Activated T-cell treated with anti-CD3 and anti-CD28 coated beads for 24 hours (primary cell): ENCODE data around the gene AK2.
"Not testable (repeated sequence)": the region's sequence is repeated elsewhere in the genome, so short reads cannot be mapped to it uniquely, and the experiment has no call there.

Source experiments
- DNase-seq: peaks from one replicate; pipeline ENCODE4 v3.0.0-alpha.2; 2020; ENCODE audit warnings: low read depth

The AK2 gene

DNA sequence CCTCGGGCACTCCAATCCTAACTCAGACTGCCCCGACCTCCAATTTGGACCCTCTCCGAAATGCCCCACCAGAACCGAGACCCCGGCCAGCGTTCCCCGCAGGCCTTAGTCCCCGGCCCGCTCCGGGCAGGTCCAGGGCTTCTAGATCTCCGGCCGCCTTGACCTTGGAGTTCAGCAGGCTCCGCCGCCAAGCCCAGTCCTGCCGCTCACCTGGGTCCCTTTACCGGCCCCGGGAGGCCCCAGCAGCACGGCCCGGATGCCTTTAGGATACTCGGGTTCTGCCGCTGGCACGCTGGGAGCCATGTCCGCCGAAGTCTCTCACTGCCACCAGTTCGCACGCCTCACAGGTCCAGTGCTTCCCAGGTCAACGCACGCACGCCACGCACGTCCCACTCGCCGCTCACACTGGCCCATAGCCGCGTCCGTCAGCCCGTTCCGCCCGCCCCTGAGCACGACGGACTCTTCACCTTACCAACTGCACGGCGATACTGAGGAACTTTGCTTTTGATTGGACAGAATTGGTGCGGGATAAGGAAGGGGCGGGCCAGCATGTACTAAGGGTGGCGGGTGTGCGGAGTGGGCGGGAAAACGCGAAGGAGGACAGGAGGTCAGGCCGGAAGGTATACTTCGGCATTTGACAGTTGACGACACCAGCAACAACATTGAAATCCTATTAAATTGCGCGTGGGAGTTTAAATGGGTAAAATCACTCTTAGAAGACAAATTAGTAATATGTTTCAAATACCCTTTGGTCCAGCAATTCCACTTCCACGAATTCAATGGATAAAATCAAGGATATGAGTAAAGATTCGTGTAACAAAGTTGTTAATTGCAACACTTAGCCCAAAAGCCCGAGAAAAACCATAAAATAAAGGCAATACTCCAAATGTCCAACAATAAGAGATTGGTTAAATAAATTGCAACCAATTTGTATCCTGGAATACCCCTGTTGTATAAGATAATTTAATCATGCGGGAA, at the start of gene AK2:
Gene AK2 (minus strand): TSS at position 358 of the 978 bp plus-strand sequence. CDS start 55 bp downstream, at position 303.
- DNase-seq, result peak; percentile 92

DNA sequence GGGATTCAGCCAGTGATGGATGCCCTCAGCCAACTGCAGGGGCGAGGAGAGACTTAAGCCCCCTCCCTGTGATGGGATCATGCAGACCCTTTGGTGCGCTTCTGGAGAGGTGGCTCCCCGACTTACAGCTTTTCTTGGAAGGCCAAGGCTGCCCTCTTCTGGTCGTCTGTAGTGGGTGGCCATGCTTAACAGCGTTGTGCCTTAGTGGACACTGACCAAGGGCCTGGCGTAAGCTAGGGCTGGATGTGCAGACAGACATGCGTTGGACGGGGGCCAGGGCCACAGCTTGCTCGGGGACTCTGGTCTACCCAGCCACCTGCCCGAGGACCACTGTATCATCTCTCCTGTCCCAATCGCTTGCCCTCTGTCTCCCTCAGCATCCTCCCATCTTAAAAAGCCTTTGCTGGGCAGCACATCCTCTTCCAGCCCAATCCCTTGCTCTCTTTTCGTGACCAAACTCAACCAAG, 49.7 kb upstream of the AK2 start:
- DNase-seq, result no peak

DNA sequence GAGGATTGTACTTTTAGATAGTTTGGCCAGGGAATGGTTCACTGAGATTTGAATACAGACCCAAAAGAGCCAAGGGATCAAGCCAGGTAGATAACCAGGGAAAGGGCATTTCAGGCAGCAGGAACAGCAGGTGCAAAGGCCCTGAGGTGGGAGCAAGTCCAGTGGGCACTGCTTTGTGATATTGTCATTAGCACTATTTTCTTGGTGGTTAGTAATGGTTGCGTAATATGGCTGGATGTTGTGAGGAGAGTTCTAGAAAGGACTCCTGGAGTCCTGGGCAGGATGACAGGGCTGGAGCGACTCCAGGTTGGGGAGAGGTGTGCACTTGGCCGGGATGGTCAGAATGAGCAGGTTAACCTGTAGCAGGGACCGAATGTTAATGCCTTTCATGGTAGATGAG, 48.6 kb upstream of the AK2 start:
- DNase-seq, result no peak

DNA sequence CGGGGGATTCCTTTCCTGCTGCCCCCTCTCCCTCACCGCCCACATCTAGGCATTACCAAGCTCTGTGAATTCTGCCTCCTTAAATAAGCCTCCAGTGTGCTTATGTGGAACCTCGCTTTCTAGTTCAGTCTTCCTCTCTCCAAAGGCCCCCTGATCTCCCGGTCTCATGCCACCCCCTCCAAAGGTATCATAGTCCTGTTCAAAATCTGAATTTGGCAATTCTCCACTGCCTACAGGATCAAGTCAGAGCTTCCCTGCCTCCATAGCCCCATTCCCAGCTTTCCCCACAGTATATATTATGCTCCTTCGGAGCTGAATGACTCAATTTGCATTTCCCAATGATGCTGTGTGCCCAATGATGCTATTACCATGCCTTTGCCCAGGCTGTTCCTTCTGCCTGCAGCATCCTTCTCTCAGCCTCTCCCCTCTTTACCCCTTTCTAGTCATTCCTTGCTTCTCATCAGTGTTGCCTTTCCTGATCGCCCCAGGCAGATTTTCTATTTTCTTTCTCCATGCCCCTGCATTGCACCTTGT, 46.0 kb upstream of the AK2 start:
- no peak for DNase-seq

DNA sequence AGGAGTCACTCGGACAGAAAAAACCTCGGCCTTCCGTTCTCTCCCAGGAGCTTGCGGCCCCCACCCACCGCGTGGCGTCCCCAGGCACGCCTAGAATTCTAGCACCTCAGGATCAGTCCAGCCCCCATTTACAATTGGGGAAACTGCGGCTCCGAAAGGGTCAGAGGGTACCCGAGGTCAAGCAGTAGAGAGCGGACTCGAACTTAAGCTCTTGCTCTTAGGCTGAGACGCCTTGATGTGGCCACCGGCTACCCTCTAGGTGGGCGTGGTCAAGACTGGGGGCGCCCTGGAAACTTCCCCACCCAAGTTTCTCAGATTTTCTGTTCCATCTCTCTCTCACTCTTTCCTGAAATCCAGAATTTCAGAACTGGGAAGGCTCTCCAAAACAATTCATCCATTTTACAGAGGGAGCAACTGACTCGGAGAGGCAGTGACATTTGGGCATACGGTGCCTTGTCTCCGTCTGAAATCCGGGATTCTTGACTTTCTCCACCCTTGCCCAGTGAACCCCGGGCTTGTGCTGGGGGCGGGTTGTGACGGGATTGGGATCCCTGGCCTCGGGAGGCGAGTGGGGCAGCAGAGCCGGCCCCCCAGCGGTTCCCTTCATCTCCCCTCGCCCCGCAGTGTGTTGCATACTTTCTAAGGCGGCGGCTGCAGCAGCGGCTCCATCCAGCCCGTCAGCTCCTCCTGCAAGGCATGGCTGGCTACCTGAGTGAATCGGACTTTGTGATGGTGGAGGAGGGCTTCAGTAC, 45.0 kb upstream of the AK2 start:
- DNase-seq, result no peak

DNA sequence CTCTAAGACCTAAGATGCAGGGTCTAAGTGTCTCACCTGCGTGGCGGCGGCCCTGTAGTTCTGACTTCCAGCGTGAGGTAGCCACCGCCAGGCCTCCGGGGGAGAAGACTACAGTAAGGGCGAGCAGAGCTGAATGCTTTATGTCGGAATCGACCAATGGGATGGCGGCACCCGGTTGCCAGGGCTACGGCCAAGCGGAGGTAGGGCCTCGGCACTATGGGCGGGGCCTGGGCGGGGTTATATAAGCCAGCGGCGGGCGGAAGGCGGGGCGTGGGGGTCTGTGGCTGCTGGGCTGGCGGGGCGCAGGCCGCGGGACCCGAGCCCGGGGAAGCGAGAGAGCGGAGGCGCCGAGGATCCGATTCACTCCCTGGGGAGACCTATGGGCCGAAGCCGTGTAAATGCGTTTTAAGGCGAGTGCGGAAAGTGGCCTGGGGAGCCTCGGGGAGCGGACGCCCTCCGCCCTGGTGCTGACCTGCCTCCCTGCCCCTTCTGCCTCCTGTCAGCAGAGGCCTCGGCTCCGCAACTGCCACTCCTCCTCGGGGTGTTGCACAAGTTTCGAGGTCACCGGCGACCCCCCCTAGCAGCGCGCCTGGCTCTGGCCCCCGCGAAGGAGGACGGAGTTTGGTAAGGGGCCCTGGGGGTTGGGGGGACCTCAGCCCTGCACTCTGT, 44.3 kb upstream of the AK2 start, which contains the start of gene AZIN2:
Gene AZIN2 (plus strand): TSS at position 269 of the 669 bp plus-strand sequence. CDS start 1,097 bp downstream, outside the sequence.
- peak; percentile 92 for DNase-seq

DNA sequence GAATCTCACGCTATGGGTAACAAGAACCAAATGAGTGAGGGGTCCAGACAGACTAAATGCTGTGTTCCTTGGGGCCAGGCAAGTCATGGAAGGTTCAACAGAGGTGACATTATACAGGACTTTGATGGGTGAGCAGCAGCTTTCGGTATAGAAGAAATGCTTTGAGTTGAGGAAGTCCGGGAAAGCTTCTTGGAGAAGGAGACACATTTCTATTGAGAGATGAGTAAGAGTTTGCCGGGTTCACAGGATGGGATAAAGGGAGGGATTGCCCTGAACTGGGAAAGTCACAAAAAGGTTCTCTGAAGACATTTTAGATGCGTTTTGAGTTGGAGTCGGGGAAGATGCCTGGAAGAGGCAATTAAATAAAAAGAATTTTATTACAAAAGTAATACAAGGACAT, 43.7 kb upstream of the AK2 start:
- no peak for DNase-seq

DNA sequence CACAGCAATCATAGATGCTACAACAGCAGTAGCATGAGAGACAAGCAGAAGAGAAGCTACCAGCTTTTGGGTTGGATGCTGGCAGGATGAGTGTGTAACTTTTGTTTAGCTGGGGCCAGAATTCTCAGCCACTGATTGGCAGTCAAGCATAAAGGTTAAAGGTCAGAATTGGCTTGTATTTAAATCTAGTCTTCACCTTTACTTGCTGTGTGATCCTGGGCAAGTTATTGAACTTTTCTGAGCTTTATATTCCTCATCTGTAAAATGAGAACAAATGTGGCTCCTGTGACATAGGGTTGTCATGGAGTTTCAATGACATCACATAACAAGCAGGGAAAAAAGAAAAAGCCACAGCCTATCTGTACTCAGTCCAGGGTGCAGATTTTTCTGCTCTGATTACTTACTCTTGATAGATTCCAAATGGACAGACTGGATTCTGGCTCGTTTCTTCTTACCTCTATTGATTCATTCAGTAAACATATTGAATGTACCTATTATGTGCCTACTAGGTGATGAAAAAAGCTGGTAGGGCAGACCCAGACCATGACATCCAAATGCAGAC, 41.4 kb upstream of the AK2 start:
- no peak for DNase-seq

DNA sequence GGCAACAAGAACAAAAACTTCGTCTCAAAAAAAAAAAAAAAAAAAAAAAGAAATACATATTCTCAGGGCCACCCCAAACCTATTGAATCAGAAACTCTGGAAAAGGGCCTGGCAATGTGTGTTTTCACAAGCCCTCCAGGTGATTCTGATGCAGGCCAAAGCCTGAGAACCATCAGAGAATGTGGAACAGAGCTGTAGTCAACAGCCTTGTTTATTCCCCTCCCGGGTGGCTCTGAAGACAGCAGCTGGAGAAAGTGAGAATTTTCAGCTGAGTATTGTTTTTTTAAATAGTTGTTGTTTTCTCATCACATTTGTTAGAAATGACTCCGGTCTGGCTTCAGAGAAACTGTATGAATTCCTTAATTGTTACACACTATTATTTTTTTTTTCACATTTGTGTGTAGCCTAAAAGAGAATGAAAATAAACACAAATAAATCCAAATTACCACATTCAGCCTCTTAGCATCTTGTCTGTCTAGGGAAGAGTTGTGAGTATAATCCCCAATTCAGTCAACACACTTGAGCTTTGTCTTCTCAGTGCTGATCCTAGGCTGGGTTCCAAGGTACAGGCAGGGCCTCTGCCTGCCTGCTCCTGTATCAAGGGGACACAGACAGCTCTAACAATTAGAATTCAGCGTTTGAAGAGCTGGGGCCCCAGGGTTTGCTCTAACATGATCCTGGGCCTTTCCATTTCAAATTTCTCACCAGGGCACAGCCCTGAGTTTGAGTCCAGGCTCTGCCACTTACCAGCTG, 37.7 kb upstream of the AK2 start:
- no peak for DNase-seq

DNA sequence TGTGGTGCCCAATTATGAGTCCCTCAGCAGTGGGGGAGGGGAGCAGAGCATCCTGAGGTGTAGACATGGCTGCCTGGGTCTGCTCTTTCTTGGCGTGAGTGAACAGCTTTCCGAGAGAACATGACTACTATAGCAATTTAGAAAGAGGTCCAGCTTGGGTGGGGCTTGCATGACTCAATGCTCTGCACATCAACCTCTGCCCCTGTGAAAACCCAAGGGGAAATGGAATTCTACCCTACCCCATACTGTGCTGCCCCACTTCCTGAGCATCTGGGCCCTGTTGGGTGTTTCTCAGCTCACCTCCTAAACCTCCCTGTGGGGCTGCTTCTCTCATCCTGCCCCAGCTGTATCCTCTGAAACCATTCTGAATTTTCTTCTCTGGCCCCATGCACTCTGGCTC, 36.0 kb upstream of the AK2 start:
- no peak for DNase-seq

DNA sequence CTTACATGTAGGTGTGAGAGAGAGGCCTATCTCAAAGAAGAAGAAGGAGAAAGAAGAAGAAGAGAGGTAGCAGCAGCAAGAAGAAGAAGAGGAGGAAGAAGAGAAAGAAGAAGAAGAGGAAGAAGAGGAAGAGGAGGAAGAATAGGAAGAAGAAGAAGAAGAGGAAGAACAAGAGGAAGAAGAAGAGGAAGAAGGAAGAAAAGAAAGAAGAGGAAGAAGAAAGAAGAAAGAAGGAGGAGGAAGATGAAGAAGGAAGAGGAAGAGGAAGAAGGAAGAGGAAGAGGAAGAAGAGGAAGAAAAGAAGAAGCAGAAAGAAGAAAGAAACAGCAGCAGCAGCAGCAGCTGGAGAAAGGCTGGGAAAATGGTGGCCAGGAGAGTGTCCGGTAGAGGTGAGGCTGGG, 33.9 kb upstream of the AK2 start:
- DNase-seq, result no peak

DNA sequence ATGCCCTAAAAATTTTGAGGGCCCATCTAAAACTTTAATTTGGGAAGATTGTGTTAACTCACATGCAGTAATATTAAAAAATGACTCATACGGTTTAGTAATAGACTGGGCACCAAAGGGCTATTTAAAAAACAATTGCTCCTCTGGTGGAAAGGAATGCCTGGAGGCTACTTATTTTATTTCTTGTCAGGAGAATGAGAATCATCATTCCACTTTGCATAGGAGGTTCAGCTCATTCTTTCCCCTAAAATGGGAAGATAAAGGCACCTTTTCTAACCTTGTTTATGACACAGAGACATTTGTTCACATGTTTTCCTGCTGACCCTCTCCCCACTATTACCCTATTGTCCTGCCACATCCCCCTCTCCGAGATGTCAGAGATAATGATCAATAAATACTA, 31.4 kb upstream of the AK2 start:
- DNase-seq, result not testable (repeated sequence)

DNA sequence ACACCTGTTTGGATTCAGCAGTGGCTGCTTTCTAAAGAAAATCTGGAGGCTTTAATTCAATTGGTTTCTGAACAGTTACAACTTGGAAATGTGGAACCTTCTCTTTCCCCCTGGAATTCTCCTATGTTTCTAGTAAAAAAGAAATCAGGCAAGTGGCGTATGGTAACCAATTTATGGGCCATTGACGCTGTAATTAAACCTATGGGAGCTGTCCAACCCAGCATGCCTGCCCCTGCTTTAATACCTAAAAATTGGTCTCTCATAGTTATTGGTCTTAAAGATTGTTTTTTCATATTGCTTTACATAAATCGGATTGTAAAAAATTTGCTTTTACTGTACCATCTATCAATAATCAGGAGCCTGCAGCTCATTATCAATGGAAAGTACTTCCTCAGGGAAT, 29.8 kb upstream of the AK2 start:
- DNase-seq, result not testable (repeated sequence)

DNA sequence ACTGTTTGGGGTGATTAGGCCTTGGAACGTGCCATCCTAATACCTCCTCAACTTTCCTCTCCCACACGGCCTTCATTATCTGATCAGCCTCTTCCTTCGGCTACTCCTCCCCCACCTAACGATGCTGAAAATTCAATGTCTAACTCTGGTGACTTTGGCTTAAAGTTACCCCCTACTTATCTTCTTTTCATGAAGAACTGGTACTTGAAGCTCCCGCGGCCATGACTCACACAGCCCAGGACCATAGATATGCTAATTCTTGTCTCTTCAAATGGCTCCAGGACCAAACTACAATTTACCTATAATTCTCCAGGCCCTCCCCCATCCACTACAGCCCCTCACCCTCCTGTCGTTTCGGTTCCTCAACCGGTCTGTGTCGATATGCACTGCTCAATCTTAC, 28.6 kb upstream of the AK2 start:
- no peak for DNase-seq

DNA sequence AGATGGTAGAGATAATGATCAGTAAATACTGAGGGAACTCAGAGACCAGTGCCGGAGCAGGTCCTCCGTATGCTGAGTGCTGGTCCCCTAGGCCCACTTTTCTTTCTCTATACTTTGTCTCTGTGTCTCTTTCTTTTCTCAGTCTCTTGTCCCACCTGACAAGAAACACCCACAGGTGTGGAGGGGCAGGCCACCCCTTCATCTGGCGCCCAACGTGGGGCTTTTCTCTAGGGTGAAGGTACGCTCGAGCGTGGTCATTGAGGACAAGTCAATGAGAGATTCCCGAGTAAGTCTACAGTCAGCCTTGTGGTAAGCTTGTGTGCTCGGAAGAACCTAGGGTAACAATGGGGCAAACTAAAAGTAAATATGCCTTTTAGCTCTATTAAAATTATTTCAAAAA, 27.6 kb upstream of the AK2 start:
- not testable (repeated sequence) for DNase-seq

DNA sequence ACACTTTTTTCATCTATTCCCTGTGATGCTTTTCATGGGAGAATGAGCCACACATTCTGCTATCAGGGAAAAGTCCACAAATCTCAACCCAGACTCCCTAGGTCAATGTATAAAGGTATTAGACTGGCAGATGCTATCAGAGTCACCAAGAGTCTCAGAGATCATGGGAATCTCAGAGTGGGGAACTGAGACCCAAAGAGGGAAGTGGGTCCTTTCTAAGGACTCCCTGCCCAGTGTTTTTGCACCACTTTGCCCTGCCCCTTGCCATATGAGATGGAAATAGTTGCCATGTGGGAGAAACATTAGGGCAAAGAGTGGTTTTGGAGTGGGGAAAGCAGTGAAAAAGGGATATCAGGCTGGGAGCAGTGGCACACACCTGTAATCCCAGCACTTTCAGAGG, 25.2 kb upstream of the AK2 start:
- DNase-seq, result no peak

DNA sequence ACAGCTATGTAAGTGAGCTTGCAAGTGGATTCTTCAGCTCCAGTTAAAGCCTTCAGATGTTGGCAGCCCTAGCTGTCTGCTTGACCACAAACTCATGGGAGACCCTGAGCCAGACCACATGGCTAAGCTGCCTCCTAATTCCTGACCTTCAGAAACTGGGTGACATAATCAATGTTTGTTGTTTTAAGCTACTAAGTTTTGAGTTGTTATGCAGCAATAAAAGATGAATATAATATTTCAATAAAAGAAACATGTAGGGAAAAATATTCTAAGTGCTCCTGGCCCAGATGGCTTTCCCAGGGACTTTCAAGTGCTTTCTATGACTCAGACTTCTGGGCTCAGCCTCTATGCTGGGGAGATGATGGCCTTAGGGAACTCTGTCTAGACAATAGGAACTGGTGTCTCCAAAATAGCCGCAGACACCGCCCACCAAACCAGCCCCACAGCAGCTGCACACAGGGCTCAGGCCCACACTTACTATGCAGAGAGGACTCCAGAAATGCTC, 23.9 kb upstream of the AK2 start:
- no peak for DNase-seq

DNA sequence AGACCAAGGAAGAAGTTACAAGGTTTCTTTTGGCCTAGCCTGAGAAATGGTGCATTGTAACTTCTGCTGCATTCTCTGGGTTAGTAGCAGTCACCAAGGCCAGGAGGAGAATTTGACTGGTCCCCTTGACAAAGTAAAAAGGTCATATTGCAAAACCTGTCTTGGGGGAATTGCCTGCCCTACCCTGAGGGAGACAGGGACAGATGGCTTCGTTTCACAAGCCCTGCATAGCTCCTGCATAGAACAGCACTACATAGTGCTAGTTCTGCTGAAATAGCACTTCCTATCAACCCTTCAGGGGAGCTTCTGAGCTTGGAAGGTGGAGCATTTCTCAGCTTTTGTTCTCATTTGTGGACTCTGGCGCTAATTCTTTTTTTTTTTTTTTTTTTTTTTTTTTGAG, 20.4 kb upstream of the AK2 start:
- no peak for DNase-seq

DNA sequence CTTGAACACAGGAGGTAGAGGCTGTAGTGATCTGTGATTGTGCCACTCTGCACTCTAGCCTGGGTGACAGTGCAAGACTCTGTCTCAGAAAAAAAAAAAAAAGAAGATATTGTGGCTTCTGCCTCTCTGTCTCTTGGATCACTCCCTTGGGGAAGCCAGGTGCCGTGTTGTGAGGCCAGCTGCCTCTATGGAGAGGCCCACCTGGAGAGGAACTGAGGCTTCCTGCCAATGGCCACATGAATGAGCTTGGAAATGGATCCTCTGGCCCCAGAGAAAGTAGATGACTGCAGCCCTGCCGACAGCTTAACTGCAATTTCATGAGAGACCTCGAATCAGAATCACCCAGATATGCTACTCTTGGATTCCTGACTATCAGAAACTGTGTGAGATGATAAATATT, 19.7 kb upstream of the AK2 start:
- no peak for DNase-seq

DNA sequence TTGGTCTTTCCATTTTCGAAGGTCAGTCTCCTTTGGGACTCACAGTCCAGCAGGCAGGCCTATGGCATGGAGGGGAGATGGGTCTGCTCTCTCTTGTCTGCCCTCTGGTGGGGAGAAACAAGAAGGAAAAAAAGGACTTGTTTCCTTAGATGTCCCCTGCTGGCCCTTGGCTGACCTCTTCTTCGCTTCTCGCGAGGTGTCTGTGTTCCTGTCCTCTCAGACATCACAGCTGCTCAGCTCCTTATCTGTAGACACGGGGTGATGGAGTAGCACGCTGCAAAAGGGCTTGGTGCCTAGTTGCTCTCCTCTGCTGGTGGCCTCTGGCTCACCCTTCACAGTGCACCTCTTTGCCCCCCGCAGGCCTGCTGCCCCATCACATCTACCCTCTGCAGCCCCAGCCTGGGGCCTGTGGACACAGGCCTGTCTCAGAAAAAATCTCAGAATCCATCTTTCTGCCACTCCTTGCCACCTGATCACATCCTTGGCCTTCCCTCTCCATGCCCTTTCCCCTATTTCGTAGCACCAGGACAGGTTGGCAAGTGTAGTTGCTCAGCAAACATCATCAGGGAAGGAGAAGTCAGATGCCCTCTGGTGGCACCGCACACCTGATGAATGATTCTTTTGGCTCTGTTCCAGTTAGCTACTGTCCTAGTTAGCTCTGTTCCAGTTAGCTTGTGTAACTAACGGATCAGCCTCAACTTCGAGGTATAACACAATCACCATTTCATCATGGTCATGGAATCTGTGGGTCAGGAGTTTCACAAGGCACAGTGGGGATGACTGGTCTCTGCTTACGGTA, 18.7 kb upstream of the AK2 start:
- peak; percentile 7 for DNase-seq
